Suprapubic skin (tissue), 4 donors: Measurements from ENCODE around the gene NF1.

Experiments
- CTCF ChIP-seq, 2 donors: fragments of 200-600 bp in 1 of 2; fragments of 450-650 bp in 1 of 2; sonication (generic) in 1 of 2; IDR thresholded peaks; one replicate each; pipeline ENCODE4 v1.5.1; 2016 to 2019; ENCODE audit warnings: antibody characterized with exemption in 2 of 2, mild to moderate bottlenecking in 1 of 2, moderate library complexity in 1 of 2
- EP300 ChIP-seq: sonication (generic); formaldehyde crosslinking; IDR thresholded peaks from one replicate; pipeline ENCODE4 v1.6.1; 2017; ENCODE audit warnings: antibody characterized with exemption
- POLR2A ChIP-seq, 2 donors: fragments of 450-650 bp; IDR thresholded peaks; one replicate each; pipeline ENCODE4 v1.6.1; 2017; ENCODE audit warnings: antibody characterized with exemption in 2 of 2, mild to moderate bottlenecking in 2 of 2, moderate library complexity in 2 of 2
- POLR2AphosphoS5 ChIP-seq, 3 donors: sonication (generic); formaldehyde crosslinking; IDR thresholded peaks; one replicate each; pipeline ENCODE4 v1.6.1; 2017; ENCODE audit warnings: antibody characterized with exemption in 3 of 3

- TF ChIP-seq CTCF (IDR thresholded peaks at IDR 0.05) (no peak), POLR2A (IDR thresholded peaks at IDR 0.05) (no peak), EP300 (no peak), POLR2AphosphoS5 (IDR thresholded peaks at IDR 0.05) (no peak)
Measured at GRCh38 chr17:31357091-31357490, 262.3 kb downstream of the NF1 start.
